Activated CD4-positive, alpha-beta T cell treated with anti-CD3 and anti-CD28 coated beads, Interleukin-2, amount 50 U/mL, for 24 hours (primary cell): Measurements from ENCODE around the gene RADIL.

Source experiments
- DNase-seq, 2 donors: peaks; one replicate each; pipeline ENCODE4 v3.0.0-alpha.2; 2020; ENCODE audit warnings: low read depth in 1 of 2, low spot score in 1 of 2

The RADIL gene

DNA sequence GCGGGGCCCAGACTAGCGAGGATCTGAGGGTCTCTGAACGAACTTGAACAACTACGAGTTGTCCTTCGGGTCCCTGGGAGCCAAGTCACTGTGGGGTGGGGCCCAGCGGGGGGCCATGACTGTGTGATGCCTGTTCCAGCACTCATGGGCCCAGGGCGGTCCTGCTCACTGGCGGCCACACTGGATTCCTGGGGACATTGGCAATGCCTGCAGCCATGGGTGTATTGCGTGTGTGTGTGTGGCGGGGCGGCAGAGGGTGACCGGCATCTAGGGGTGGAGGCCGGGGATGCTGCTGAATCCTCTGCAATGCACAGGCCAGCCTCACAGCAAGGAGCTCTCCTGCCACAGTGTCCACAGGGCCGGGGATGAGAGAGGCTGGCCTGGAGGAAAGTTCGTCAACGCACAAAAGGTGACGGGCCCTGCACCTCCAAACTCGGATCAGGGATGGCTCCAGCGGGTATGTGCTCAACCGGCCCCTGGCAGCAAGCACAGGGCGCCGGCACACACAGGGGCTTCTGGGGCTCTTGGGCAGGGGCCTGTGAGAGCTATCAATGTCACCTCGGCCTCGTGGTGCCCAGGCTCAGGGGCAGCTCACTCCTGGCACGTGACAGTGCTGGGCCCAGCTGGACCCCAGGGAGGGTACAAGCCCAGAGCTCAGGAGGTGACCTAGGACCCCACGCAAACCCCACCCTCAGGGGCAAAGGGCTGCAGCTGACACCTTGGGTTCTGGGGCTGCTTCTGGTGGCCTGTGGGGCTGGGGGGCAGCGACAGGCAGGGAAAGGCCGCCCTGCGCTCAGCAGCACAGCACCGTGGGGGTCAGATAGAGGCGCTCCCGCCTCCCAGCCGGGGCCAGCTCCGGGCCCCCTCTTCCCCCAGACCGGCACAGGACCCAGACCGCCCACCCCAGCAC, 49.6 kb downstream of the RADIL start:
- DNase-seq = no peak

DNA sequence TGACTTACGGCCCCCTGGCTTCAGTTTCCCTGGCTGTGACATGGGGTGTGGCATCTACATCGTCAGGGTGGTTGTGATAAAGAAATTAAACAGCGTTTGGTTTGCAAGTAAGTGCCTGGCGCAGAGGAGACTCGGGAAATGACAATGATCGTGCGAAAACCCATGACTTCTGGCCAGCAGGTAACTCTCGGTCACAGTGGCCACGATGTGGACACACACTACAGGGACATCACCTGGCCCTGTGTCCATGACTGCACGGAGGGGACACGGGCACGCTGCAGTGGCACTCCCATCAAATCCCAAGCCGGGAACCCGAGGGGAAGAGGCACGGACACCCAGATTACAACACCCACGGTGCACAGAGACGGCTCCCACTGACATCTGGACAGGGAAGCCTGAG, 50.3 kb downstream of the RADIL start:
- DNase-seq = no peak

GRCh38 chr7:4832711-4833110, 50.8 kb downstream of the RADIL start:
- no peak for DNase-seq

GRCh38 chr7:4831723-4832495, 51.6 kb downstream of the RADIL start:
- DNase-seq = no peak

GRCh38 chr7:4830176-4830575, 53.3 kb downstream of the RADIL start:
- peak; percentile 9 to 59 for DNase-seq

- DNase-seq = no peak
Observed at GRCh38 chr7:4828720-4829383, 54.7 kb downstream of the RADIL start.

DNA sequence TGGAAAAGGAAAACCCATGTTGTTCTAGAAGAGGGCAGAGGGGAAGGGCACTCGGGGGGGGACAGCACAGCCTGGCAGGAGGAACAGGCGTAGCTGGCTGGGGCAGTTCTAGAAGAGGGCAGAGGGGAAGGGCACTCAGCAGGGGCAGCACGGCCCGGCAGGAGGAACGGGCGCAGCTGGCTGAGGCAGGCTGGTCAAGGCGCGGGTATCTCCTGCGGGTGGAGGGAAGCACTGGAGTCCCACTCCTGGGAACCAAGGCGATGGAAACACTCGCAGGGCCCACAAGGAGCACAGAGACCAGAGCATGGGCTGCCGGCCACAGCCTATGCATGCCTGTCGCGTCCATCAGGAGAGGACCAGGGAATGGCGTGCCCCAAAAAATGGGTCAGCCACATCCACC, 58.4 kb downstream of the RADIL start:
- DNase-seq = no peak

DNA sequence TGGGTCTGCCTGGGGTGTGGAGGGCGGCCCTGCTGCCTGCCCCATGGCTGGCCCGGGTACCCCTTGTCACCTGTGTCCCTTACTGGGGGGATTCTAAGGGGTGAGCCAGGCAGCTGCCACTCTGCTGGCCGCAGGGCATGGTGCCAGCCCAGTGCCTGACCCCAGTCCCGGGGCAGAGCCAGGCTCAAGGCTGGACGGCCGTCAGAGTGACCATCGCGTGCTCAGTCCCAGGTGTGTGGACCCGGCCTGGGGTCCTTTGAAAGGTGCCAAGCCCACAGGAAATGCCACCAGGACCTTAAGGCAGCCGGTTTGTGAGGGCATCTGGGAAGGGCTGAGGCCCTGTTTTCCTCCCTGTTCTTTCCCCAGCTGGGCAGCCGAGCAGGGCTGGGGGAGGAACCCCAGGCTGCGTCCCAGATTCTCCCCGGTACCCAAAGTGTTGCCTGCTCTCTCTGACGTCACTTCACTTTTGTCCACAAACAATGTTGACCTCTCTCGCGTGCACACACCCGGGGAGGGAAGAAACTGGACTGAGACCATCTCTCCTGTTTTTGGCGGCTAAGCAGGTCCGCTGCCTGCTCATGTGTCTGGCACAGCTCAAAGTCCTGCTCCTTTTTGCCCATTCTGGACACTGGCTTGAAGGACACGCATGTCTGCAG, 59.3 kb downstream of the RADIL start:
- DNase-seq = no peak

- DNase-seq = no peak
Observed at GRCh38 chr7:4823441-4824119, 59.9 kb downstream of the RADIL start.

DNA sequence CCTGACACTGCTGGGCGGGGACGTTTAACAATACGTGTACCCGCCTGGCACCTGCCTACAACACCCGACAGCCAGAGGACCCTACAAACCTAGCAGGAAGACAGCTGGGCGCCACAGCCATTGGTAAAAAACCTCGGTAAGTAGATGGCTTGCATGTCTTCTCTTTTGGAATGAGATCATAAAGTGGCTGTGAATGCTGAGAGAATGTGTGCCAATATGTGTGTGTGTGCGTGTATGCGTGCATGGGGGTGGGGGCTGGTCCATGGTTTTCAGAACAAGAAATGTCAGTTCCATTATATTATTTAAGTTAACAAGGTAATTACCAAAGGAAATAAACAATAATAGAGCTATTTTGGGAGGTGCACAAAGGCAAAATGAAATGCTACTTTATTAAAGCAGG, 60.8 kb downstream of the RADIL start:
- DNase-seq = no peak

- no peak for DNase-seq
Observed at GRCh38 chr7:4820967-4821471, 62.5 kb downstream of the RADIL start.

DNA sequence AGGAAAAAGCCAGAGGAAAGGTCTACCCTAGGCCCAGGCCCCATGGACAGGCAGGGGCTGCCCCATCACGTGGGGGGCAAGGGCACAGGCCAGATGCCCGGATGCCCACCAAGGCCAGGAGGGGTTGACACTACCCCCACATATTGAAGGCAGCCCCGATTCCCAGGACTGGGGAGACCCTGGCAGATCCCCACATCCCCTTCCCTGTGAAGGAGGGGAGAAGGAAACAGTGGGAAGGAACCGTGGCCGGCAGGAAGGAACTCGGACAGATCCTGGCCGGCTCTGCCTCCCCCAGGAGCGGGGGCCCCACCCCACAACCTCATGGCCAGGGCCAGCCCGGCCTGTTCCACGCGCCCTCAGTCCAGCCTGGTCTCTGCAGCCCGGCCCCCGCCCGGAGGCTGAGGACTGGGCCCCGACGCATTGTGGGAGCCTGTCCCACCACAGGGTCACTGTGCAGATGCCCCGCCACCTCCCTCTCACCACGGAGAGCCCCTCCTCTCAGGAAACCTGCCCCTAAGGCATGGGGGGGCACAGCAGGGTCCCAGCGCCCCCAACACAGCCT, 63.0 kb downstream of the RADIL start:
- no peak for DNase-seq

- no peak for DNase-seq
Observed at GRCh38 chr7:4819560-4820404, 63.7 kb downstream of the RADIL start.

DNA sequence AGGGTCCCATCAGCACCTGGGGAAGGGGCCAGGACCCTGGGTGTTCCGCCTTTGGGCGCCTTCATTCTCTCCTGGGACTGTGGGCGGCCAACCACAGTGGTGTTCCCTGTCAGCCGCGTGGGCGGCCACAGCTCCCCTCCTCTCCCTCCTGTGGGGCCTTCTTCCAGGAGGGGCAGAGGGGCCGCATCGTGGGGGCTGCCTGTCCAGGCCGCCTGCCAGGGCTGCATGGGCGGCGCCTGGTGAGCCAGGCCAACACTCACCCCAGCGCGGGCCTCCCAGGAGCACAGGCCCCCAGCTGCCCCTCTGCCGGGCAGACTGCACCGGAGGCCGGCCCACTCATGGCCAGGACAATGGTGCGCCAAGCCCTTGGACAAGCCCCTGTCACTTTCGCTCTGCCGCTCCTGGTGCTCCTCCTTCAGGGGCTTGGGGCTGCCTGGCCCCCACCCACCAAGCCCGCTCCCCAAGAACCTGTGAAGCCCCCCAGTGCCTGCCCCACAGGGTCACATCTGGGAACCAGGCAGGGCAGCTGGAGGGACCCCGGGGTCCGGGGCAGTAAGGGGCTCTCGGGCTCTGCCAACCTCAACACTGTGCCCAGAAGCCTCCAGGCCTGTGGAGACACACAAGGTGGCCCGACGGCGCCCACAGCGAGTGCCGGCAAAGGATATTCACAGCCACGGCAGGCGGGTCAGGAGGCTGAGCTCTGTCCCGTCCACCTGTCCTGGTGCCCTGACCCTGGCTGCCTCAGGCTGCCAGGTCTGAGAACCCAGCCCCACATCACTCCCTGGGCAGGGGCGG, 65.3 kb downstream of the RADIL start:
- no peak for DNase-seq

GRCh38 chr7:4817178-4817901, 66.2 kb downstream of the RADIL start:
- DNase-seq = no peak

DNA sequence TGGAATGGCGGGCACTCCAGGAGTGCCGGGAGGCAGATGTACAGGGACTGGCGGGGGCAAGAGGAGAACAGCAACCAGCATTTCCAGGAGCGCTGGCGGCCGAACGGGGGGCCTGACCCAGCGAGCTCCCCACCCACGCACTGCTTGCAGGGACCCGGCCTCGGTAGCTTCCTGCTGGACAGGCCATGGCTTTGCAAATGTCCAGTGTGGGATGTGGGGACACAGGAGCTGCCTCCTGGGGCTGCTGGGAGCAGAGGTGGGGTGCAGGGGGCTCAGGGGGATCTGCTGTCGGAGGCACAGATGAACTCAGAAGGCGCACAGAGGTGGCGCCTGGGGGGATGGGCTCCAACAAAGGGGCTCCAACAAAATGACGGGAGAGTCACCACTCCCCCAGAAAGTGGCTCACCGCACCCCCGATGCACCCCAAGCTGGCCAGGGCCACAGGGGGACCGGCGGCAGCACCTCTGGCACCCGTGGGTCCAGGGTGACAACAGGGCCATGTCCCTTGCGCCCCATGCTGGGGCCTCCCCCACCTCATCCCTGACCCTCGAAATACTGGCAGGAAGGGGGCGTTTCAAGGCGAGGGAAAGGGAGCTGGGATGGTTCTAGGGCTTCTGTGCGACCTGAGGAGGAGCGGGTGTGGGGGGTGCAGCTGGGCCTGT, 67.0 kb downstream of the RADIL start:
- DNase-seq = no peak
